ENCODE measurements around the gene RGS16.

- no peak for TF ChIP-seq CTCF (IDR thresholded peaks at IDR 0.05; ENCODE audit: borderline replicate concordance, extremely low read depth, low read length, poor library complexity, severe bottlenecking)
- no peak for TF ChIP-seq EZH2 (IDR thresholded peaks at IDR 0.05; ENCODE audit: borderline replicate concordance, low read depth, low read length, severe bottlenecking)
Observed at GRCh38 chr1:182652933-182653332, 48.7 kb upstream of the RGS16 start.
